Subcutaneous adipose tissue (tissue), 4 donors: Measurements from ENCODE around the gene AGBL4. TPM values are rescaled to one million over a fixed set of nuclear protein-coding genes. Genes with fewer than 3 reads are reported as not detected.

Experiments used
- CTCF ChIP-seq: fragments of 450-650 bp; IDR thresholded peaks from one replicate; pipeline ENCODE4 v1.5.1; 2016; ENCODE audit warnings: low read depth, mild to moderate bottlenecking, control low read depth, antibody characterized with exemption, moderate library complexity
- total RNA-seq, 4 donors: library from RNA; depleted of rRNA; stranded (reverse); fragments of >200 nt; gene quantifications; one replicate each; pipeline ENCODE4 v1.1.0, GENCODE V29; 2016

AGBL4 gene
- total RNA-seq, 4 donors from 2014 or later: 0.16 to 3.6 (median 0.59) TPM

GRCh38 chr1:48996311-48996710 is 1027.4 kb downstream of the AGBL4 start:
- TF ChIP-seq CTCF: no peak

- no peak for TF ChIP-seq CTCF
Observed at GRCh38 chr1:48988633-48989197, 1035.0 kb downstream of the AGBL4 start.

GRCh38 chr1:48979940-48980339 is 1043.8 kb downstream of the AGBL4 start:
- no peak for TF ChIP-seq CTCF

GRCh38 chr1:48978413-48978812 is 1045.3 kb downstream of the AGBL4 start:
- TF ChIP-seq CTCF: no peak

- TF ChIP-seq CTCF: no peak
Observed at GRCh38 chr1:48977273-48977672, 1046.5 kb downstream of the AGBL4 start.

- TF ChIP-seq CTCF: no peak
Observed at GRCh38 chr1:48969971-48970370, 1053.8 kb downstream of the AGBL4 start.

GRCh38 chr1:48967318-48967717 is 1056.4 kb downstream of the AGBL4 start:
- TF ChIP-seq CTCF: no peak
